PC-9 (cell line): ENCODE data around the gene MFAP2. TPM values are rescaled to one million over a fixed set of nuclear protein-coding genes. Genes with fewer than 3 reads are reported as not detected.

Source experiments
- BruUV-seq: library from RNA; stranded (reverse); fragments of 400-500 nt; replicated peaks from 2 replicates; lab custom pipeline; 2021; lab: Mats Ljungman, UMichigan
- CTCF ChIA-PET: fragments of 300-600 bp; sonication (Branson Sonifier 250); formaldehyde crosslinking; loops from one replicate; lab custom pipeline; 2022; ENCODE audit warnings: antibody characterized with exemption; lab: Charles Lee
- POLR2A ChIA-PET: fragments of 300-600 bp; sonication (Branson Sonifier 250); formaldehyde crosslinking; loops from one replicate; lab custom pipeline; 2022; ENCODE audit warnings: antibody characterized with exemption; ENCODE audit not compliant: unreplicated experiment; lab: Charles Lee
- DNase-seq, 2 experiments: peaks; one replicate each; pipeline versions ENCODE4 v3.0.0 to v3.0.0-alpha.2; 2015 to 2022; ENCODE audit warnings: mixed read lengths in 1 of 2
- H2AFZ ChIP-seq: fragments of 200-600 bp; sonication (generic); 2 replicates; pipeline ENCODE4 v1.8.1; 2017; ENCODE audit warnings: antibody characterized with exemption
- H3F3A ChIP-seq: fragments of 200-600 bp; sonication (generic); 2 replicates; pipeline ENCODE4 v1.8.1; 2017; ENCODE audit warnings: antibody characterized with exemption, mild to moderate bottlenecking, low read depth; ENCODE audit not compliant: insufficient read depth
- H3K27ac ChIP-seq: fragments of 200-600 bp; sonication (generic); 2 replicates; pipeline ENCODE4 v1.6.1; 2016; ENCODE audit warnings: mixed run types
- H3K27me3 ChIP-seq: fragments of 200-600 bp; sonication (generic); 2 replicates; pipeline ENCODE4 v1.6.1; 2016; ENCODE audit warnings: low read depth, mixed run types; ENCODE audit not compliant: insufficient read depth
- H3K36me3 ChIP-seq: fragments of 200-600 bp; sonication (generic); 2 replicates; pipeline ENCODE4 v1.6.1; 2016; ENCODE audit warnings: low read depth, mixed run types
- H3K4me1 ChIP-seq: fragments of 200-600 bp; sonication (generic); replicated peaks from 2 replicates; pipeline ENCODE4 v1.6.1; 2016; ENCODE audit warnings: mixed run types; ENCODE audit not compliant: insufficient read depth
- H3K4me2 ChIP-seq: fragments of 200-600 bp; sonication (generic); 2 replicates; pipeline ENCODE4 v1.6.1; 2017; ENCODE audit warnings: mixed run types
- H3K4me3 ChIP-seq: fragments of 200-600 bp; sonication (generic); 2 replicates; pipeline ENCODE4 v1.6.1; 2016; ENCODE audit warnings: mixed run types
- H3K79me2 ChIP-seq: fragments of 200-600 bp; sonication (generic); 2 replicates; pipeline ENCODE4 v1.6.1; 2017; ENCODE audit warnings: low read depth, mixed run types
- H3K9me2 ChIP-seq: fragments of 200-600 bp; sonication (generic); 2 replicates; pipeline ENCODE4 v1.8.1; 2017; ENCODE audit warnings: mild to moderate bottlenecking; ENCODE audit not compliant: insufficient read depth
- H3K9me3 ChIP-seq: fragments of 200-600 bp; sonication (generic); 2 replicates; pipeline ENCODE4 v1.8.1; 2016; ENCODE audit warnings: low read depth; ENCODE audit not compliant: insufficient read depth
- H4K20me1 ChIP-seq: fragments of 200-600 bp; sonication (generic); 2 replicates; pipeline ENCODE4 v1.8.1; 2017; ENCODE audit not compliant: insufficient read depth
- EZH2 ChIP-seq: fragments of 200-600 bp; sonication (generic); IDR thresholded peaks from 2 replicates; pipeline ENCODE4 v1.8.0; 2017; ENCODE audit warnings: antibody characterized with exemption, low read depth
- intact Hi-C: fragments of 100-400 bp; cut with micrococcal nuclease; formaldehyde crosslinking; loops from one replicate; pipeline ENCODE4 v1.10.0; 2022; ENCODE audit not compliant: unreplicated experiment
- total RNA-seq: library from RNA; stranded (reverse); gene quantifications from 2 replicates; pipeline ENCODE4 v1.2.3, GENCODE V29; 2021
- TF ChIP-seq, protein P1 (sequence below): fragments of 200-600 bp; sonication (generic); conservative IDR thresholded peaks from 2 replicates; pipeline ENCODE4 v1.6.1; 2017; ENCODE audit warnings: mixed run types, antibody characterized with exemption, mild to moderate bottlenecking, moderate library complexity

Gene MFAP2
- total RNA-seq, 1 experiment from 2014 or later: 6.3 TPM

DNA sequence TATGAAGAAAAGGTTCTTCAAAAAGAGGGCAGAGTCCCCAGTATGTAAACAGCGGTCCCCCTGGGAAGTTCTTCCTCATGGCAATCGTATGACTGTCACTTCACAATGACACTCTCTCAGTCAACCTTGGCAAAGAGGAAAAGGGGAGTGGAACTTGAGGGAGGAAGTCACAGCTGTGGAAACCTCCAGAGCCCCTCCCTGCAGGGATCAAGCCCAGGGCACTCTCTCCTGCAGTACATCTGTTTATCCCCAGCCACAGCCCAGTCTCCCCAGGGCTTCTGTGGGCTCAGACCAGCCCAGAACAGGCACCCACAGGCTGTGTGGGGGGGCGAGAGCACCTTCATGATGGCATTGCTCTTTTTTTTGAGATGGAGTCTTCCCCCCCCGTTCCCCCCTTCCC lies 29.3 kb upstream of the MFAP2 start:
- POLR2A ChIA-PET: interaction anchor here (0.6 kb wide), 1 partner anchor 1205 kb away, joined by 13 read pairs; no protein-coding TSS in a partner anchor
- Histone ChIP-seq H3K4me1 (no peaks in the 10 kb centered on the region), H3K4me3 (no peak overlapping the region), H3K36me3 (no peaks in the 10 kb centered on the region), H3K4me2 (no peak overlapping the region), H3K27ac (no peak overlapping the region), H2AFZ (no peak overlapping the region), H3K27me3 (no peaks in the 10 kb centered on the region), H3F3A (no peaks in the 10 kb centered on the region), H3K79me2 (no peaks in the 10 kb centered on the region; the same call in 1 of the 2 replicates), H3K9me3 (no peaks in the 10 kb centered on the region), H3K9me2 (no peaks in the 10 kb centered on the region), H4K20me1 (no peaks in the 10 kb centered on the region)
- intact Hi-C loops: loop anchor here (2.0 kb wide), 1 partner anchor 49 kb away; no protein-coding TSS in a partner anchor
- BruUV-seq: no TSS peak
- peak in 1 of 2 experiments; percentile 68 for DNase-seq
- CTCF ChIA-PET: no interaction called here
- no peak for TF ChIP-seq EZH2
- TF ChIP-seq, protein P1, sequence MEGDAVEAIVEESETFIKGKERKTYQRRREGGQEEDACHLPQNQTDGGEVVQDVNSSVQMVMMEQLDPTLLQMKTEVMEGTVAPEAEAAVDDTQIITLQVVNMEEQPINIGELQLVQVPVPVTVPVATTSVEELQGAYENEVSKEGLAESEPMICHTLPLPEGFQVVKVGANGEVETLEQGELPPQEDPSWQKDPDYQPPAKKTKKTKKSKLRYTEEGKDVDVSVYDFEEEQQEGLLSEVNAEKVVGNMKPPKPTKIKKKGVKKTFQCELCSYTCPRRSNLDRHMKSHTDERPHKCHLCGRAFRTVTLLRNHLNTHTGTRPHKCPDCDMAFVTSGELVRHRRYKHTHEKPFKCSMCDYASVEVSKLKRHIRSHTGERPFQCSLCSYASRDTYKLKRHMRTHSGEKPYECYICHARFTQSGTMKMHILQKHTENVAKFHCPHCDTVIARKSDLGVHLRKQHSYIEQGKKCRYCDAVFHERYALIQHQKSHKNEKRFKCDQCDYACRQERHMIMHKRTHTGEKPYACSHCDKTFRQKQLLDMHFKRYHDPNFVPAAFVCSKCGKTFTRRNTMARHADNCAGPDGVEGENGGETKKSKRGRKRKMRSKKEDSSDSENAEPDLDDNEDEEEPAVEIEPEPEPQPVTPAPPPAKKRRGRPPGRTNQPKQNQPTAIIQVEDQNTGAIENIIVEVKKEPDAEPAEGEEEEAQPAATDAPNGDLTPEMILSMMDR: no peak

DNA sequence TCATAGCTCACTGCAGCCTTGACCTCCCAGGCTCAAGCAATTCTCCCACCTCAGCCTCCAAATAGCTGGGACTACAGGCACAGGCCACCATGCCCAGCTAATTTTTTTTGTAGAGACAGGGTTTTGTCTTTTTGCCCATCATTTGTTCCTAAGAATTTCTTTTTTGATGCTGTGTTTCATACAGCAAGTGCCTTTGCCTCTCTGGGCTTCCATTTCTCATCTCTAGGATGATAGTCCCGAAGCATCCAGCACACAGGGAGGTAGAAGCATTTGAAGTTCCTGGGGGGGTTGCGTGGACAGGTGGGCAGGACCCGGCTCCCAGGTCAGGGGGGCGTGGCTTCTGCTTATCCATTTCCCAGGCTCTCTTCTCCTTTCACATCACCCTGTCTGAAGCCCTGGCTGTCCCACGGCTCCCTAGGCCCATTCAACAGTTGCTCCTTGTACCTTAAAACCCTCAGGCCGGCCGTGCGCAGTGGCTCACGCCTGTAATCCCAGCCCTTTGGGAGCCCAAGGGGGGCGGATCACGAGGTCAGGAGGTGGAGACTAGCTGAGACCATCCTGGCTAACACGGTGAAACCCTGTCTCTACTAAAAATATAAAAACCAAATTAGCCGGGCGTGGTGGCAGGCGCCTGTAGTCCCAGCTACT lies 27.9 kb upstream of the MFAP2 start:
- CTCF ChIA-PET: interaction anchor here (0.6 kb wide), 1 partner anchor 412 kb away, joined by 4 read pairs; no protein-coding TSS in a partner anchor
- Histone ChIP-seq H3K79me2 (no peaks in the 10 kb centered on the region; the same call in 1 of the 2 replicates), H3K36me3 (no peaks in the 10 kb centered on the region), H3K4me3 (no peak overlapping the region), H3K4me2 (no peak overlapping the region), H2AFZ (no peak overlapping the region), H3F3A (peaks cover 11% of the 10 kb centered on the region), H3K9me3 (no peaks in the 10 kb centered on the region), H3K27ac (no peak overlapping the region), H3K4me1 (0 out of 2 replicates have a peak, but pooled peaks cover 4% of the 10 kb centered on the region), H4K20me1 (no peaks in the 10 kb centered on the region), H3K27me3 (no peaks in the 10 kb centered on the region), H3K9me2 (no peaks in the 10 kb centered on the region)
- BruUV-seq: no TSS peak
- DNase-seq: no peak
- POLR2A ChIA-PET: no interaction called here
- intact Hi-C loops: no loop called here
- TF ChIP-seq, protein P1: no peak

DNA sequence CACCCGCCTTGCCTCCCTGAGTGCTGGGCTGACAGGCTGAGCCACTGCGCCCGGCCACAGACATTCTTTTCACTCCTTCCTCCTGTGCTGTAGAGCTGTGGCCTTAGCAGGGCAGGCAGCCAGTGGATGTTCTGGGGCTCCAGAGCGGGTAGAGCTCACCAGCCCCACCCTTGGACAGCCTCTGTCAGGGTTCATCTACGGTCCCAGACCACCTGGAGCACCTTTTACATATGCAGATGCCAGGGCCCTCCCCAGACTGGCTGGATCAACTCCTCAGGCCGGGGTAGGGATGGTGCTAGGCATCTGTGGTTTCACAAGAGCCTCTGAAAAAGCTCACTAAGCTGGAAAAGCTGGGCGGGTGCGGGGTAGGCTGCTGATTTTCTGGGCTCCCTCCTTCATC lies 26.7 kb upstream of the MFAP2 start:
- intact Hi-C loops: no loop called here

More for the DNA sequence above, 26.7 kb upstream of the MFAP2 start:
- POLR2A ChIA-PET: no interaction called here
- CTCF ChIA-PET: no interaction called here
- no peak overlapping the region for H2AFZ ChIP-seq
- H3K4me2 ChIP-seq: no peak overlapping the region
- no peak overlapping the region for H3K4me3 ChIP-seq
- no peaks in the 10 kb centered on the region for H3K9me3 ChIP-seq
- no peaks in the 10 kb centered on the region for H3K36me3 ChIP-seq
- H3K27ac ChIP-seq: no peak overlapping the region
- H3K27me3 ChIP-seq: no peaks in the 10 kb centered on the region
- TF ChIP-seq EZH2: no peak
- TF ChIP-seq, protein P1: no peak
- BruUV-seq: no TSS peak
- no peaks in the 10 kb centered on the region for H4K20me1 ChIP-seq
- no peak for DNase-seq
- H3K9me2 ChIP-seq: no peaks in the 10 kb centered on the region
- no peaks in the 10 kb centered on the region; the same call in 1 of the 2 replicates for H3K79me2 ChIP-seq
- peaks cover 16% of the 10 kb centered on the region for H3F3A ChIP-seq
- H3K4me1 ChIP-seq: 0 out of 2 replicates have a peak, but pooled peaks cover 4% of the 10 kb centered on the region
